ENCODE measurements around the gene NDUFAF8. TPM values are rescaled to one million over a fixed set of nuclear protein-coding genes. Genes with fewer than 3 reads are reported as not detected.

Gene NDUFAF8
- total RNA-seq, 1 experiment from 2014 or later, result 58.6 TPM

DNA sequence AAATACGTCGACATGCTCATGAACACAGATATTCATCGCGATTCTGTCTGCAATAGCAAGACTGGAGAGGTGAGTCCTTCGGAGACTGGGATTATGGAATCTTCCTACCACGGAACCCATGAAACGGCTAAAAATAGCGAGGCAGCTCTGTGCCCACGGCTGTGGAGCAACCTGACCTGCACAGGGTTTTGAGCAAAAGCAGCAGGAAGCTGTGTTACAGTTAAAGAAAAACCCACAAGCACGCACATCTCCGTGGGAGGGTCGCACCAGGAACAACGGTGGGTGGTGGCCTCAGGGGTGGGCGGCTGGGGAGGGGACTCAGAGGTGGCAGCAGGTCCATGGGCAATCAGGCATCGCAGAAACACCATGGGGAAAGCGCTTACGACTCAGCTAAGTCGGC is 31.2 kb downstream of the NDUFAF8 start:
- ChIA-PET POLR2A (ENCODE audit: low non-redundant PET) (no interaction called here), CTCF (no interaction called here)
- intact Hi-C loops (cut with micrococcal nuclease; ENCODE audit: unreplicated experiment), result no loop called here
- no peaks in the 10 kb centered on the region for H3K27me3 ChIP-seq (replicated peaks; ENCODE audit: insufficient read depth, low read depth, low read length, poor library complexity)
- no peak overlapping the region for H3K4me3 ChIP-seq (ENCODE audit: low read depth, low read length, poor library complexity, severe bottlenecking)
- BruUV-seq (replicated peaks), result no TSS peak
- TF ChIP-seq, protein P1, sequence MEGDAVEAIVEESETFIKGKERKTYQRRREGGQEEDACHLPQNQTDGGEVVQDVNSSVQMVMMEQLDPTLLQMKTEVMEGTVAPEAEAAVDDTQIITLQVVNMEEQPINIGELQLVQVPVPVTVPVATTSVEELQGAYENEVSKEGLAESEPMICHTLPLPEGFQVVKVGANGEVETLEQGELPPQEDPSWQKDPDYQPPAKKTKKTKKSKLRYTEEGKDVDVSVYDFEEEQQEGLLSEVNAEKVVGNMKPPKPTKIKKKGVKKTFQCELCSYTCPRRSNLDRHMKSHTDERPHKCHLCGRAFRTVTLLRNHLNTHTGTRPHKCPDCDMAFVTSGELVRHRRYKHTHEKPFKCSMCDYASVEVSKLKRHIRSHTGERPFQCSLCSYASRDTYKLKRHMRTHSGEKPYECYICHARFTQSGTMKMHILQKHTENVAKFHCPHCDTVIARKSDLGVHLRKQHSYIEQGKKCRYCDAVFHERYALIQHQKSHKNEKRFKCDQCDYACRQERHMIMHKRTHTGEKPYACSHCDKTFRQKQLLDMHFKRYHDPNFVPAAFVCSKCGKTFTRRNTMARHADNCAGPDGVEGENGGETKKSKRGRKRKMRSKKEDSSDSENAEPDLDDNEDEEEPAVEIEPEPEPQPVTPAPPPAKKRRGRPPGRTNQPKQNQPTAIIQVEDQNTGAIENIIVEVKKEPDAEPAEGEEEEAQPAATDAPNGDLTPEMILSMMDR (conservative IDR thresholded peaks at IDR 0.05; ENCODE audit: low read depth, low read length), result no peak
- TF ChIP-seq EZH2 (IDR thresholded peaks at IDR 0.05; ENCODE audit: borderline replicate concordance, low read depth, low read length, poor library complexity, severe bottlenecking), result no peak
- H3K27ac ChIP-seq (ENCODE audit: low read depth, low read length, poor library complexity, severe bottlenecking), result no peak overlapping the region
- H3K9me3 ChIP-seq (ENCODE audit: low read depth, low read length, poor library complexity, severe bottlenecking), result no peaks in the 10 kb centered on the region
- H3K4me1 ChIP-seq (ENCODE audit: insufficient read depth, low read length, poor library complexity, severe bottlenecking), result no peaks in the 10 kb centered on the region
- DNase-seq (ENCODE audit: low spot score), result no peak
- peaks cover 27% of the 10 kb centered on the region for H3K36me3 ChIP-seq (ENCODE audit: insufficient read depth, low read length, poor library complexity, severe bottlenecking)

DNA sequence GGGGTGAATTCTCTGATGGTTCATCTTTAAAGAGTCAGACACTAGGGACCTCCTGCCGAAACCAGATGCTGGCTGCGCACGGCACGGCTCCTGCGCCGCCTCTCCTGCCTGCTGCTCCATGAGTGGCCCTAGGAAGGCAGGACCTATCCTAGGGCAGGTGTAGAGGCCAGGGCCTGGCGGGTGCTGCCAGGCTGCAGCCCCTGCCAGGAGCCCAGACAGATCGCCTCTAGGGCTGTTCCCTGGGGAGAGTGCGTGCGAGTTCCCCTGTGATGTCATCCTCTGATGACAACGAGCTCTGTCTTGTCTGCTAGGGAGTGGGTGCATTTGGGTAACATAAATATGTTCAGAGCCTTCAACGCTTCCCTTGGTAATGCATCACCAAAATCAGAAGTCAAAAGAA is 32.1 kb downstream of the NDUFAF8 start:
- TF ChIP-seq, protein P1 (conservative IDR thresholded peaks at IDR 0.05; ENCODE audit: low read depth, low read length), result no peak
- TF ChIP-seq EZH2 (IDR thresholded peaks at IDR 0.05; ENCODE audit: borderline replicate concordance, low read depth, low read length, poor library complexity, severe bottlenecking), result no peak
- H3K4me1 ChIP-seq (ENCODE audit: insufficient read depth, low read length, poor library complexity, severe bottlenecking), result no peaks in the 10 kb centered on the region
- CTCF ChIA-PET, result no interaction called here
- BruUV-seq (replicated peaks), result no TSS peak
- no peak overlapping the region for H3K4me3 ChIP-seq (ENCODE audit: low read depth, low read length, poor library complexity, severe bottlenecking)
- H3K27ac ChIP-seq (ENCODE audit: low read depth, low read length, poor library complexity, severe bottlenecking), result no peak overlapping the region
- no peaks in the 10 kb centered on the region for H3K27me3 ChIP-seq (replicated peaks; ENCODE audit: insufficient read depth, low read depth, low read length, poor library complexity)
- intact Hi-C loops (cut with micrococcal nuclease; ENCODE audit: unreplicated experiment), result no loop called here
- H3K36me3 ChIP-seq (ENCODE audit: insufficient read depth, low read length, poor library complexity, severe bottlenecking), result peaks cover 27% of the 10 kb centered on the region
- POLR2A ChIA-PET (ENCODE audit: low non-redundant PET), result no interaction called here
- H3K9me3 ChIP-seq (ENCODE audit: low read depth, low read length, poor library complexity, severe bottlenecking), result no peaks in the 10 kb centered on the region
- DNase-seq (ENCODE audit: low spot score), result no peak

DNA sequence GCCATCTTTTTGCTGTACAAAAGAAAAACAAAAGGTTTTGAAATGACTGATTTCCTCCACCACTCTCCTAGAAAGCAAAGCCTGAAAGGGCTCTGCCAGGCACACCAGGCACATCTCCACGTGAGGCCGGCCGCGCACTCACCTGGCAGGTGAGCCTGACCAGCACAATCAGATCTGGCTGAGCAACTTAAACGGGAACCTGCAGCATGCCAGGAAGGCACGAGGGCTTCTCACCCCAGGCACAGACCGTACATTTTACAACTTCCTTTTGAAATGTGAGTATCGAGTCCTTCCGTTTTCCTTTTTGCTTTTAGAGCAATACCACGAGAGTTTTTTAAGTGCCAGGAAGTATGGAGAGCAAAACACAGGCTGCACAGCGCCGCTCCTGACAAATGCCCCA is 33.5 kb downstream of the NDUFAF8 start:
- ChIA-PET POLR2A (ENCODE audit: low non-redundant PET) (no interaction called here), CTCF (no interaction called here)
- Histone ChIP-seq H3K36me3 (ENCODE audit: insufficient read depth, low read length, poor library complexity, severe bottlenecking) (peaks cover 34% of the 10 kb centered on the region), H3K27me3 (replicated peaks; ENCODE audit: insufficient read depth, low read depth, low read length, poor library complexity) (no peaks in the 10 kb centered on the region), H3K9me3 (ENCODE audit: low read depth, low read length, poor library complexity, severe bottlenecking) (no peaks in the 10 kb centered on the region), H3K4me3 (ENCODE audit: low read depth, low read length, poor library complexity, severe bottlenecking) (no peak overlapping the region), H3K27ac (ENCODE audit: low read depth, low read length, poor library complexity, severe bottlenecking) (no peak overlapping the region), H3K4me1 (ENCODE audit: insufficient read depth, low read length, poor library complexity, severe bottlenecking) (no peaks in the 10 kb centered on the region)
- no TSS peak for BruUV-seq (replicated peaks)
- TF ChIP-seq EZH2 (IDR thresholded peaks at IDR 0.05; ENCODE audit: borderline replicate concordance, low read depth, low read length, poor library complexity, severe bottlenecking), result no peak
- TF ChIP-seq, protein P1 (conservative IDR thresholded peaks at IDR 0.05; ENCODE audit: low read depth, low read length), result no peak
- no peak for DNase-seq (ENCODE audit: low spot score)
- intact Hi-C loops (cut with micrococcal nuclease; ENCODE audit: unreplicated experiment), result no loop called here
